Mucosa of rectum (tissue), 2 donors: Measurements from ENCODE around the gene FAM107B.

Experiments used
- H3K27ac ChIP-seq, 2 donors: one replicate each; pipeline ENCODE4 v1.7.0; 2013; ENCODE audit warnings: inconsistent platforms in 2 of 2, low read depth in 2 of 2, low read length in 2 of 2
- H3K27me3 ChIP-seq, 2 donors: one replicate each; pipeline ENCODE4 v1.7.0; 2013; ENCODE audit warnings: low read length in 2 of 2; ENCODE audit not compliant: control insufficient read depth in 2 of 2, insufficient read depth in 2 of 2
- H3K36me3 ChIP-seq, 2 donors: one replicate each; pipeline ENCODE4 v1.7.0; 2013; ENCODE audit warnings: low read length in 2 of 2; ENCODE audit not compliant: control insufficient read depth in 2 of 2, insufficient read depth in 2 of 2
- H3K4me1 ChIP-seq, 2 donors: one replicate each; pipeline ENCODE4 v1.7.0; 2013; ENCODE audit warnings: low read length in 2 of 2, mild to moderate bottlenecking in 1 of 2; ENCODE audit not compliant: control insufficient read depth in 2 of 2, insufficient read depth in 2 of 2
- H3K4me3 ChIP-seq, 2 donors: one replicate each; pipeline ENCODE4 v1.7.0; 2013; ENCODE audit warnings: low read length in 2 of 2
- H3K9ac ChIP-seq, 2 donors: one replicate each; pipeline ENCODE4 v1.7.0; 2013; ENCODE audit warnings: low read length in 2 of 2, low read depth in 1 of 2, mild to moderate bottlenecking in 1 of 2
- H3K9me3 ChIP-seq, 2 donors: one replicate each; pipeline ENCODE4 v1.7.0; 2013; ENCODE audit warnings: low read length in 2 of 2; ENCODE audit not compliant: control insufficient read depth in 2 of 2
- donor health status: healthy.
- donor health status: Normal muscosa, but diverticular disease.

The FAM107B gene

GRCh38 chr10:14684354-14684753, 90.3 kb downstream of the FAM107B start:
- no peaks in the 10 kb centered on the region for H3K27me3 ChIP-seq
- no peak overlapping the region for H3K9ac ChIP-seq

GRCh38 chr10:14683256-14683655, 91.4 kb downstream of the FAM107B start:
- H3K36me3 ChIP-seq = no peaks in the 10 kb centered on the region
- H3K27ac ChIP-seq = no peak overlapping the region
- H3K9me3 ChIP-seq = no peaks in the 10 kb centered on the region
- no peaks in the 10 kb centered on the region for H3K4me1 ChIP-seq
- H3K27me3 ChIP-seq = no peaks in the 10 kb centered on the region
- H3K9ac ChIP-seq = no peak overlapping the region
- no peak overlapping the region for H3K4me3 ChIP-seq

More at GRCh38 chr10:14684354-14684753, 90.3 kb downstream of the FAM107B start:
- Histone ChIP-seq H3K9me3 (no peaks in the 10 kb centered on the region), H3K27ac (no peak overlapping the region), H3K36me3 (no peaks in the 10 kb centered on the region), H3K4me1 (no peaks in the 10 kb centered on the region), H3K4me3 (no peak overlapping the region)

- Histone ChIP-seq H3K36me3 (no peaks in the 10 kb centered on the region), H3K9me3 (no peaks in the 10 kb centered on the region), H3K27me3 (no peaks in the 10 kb centered on the region), H3K27ac (no peak overlapping the region), H3K4me3 (no peak overlapping the region), H3K4me1 (no peaks in the 10 kb centered on the region), H3K9ac (no peak overlapping the region)
Measured at GRCh38 chr10:14681802-14682201, 92.9 kb downstream of the FAM107B start.

DNA sequence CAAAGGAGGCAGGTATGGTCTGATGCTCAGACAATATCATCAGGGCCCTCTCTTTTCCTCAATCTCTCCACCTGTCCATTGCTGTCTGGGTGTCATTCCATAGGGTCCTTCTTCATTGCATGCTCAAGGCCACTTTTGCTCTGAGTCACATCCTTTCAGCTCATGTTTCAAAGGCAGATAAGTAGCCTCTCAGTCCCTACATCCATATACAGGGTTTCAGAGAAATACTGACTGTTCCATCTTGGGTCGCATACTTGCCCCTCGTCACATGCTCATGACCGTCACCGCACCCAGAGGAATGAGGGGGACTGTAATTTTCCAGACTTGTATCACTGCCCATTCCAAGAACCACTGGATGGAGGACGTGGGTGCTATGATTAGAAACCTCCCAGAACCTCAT, 93.4 kb downstream of the FAM107B start:
- Histone ChIP-seq H3K4me3 (no peak overlapping the region), H3K36me3 (no peaks in the 10 kb centered on the region), H3K27me3 (no peaks in the 10 kb centered on the region), H3K9ac (no peak overlapping the region), H3K9me3 (no peaks in the 10 kb centered on the region), H3K27ac (no peak overlapping the region), H3K4me1 (no peaks in the 10 kb centered on the region)

DNA sequence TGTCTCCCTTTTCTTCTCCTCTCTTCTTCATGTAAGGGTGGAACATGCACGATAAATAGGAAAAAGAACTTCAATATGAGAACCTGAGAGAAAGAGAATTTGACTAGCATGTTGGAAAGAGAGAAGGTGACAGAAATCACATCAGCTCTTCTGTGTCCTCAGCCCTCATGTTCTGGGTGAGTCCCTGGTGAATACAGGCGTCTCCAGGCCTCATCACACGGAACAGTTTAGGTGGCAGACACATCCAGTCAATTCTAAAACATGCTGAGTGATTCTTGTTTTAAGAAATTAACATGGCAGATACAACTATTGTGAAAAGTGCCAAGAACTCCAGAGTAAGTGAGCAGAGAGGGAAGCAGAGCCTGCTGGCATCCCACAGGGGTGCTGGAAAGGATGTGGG, 96.1 kb downstream of the FAM107B start:
- Histone ChIP-seq H3K36me3 (no peaks in the 10 kb centered on the region), H3K27me3 (no peaks in the 10 kb centered on the region), H3K4me1 (peaks cover 5 to 10% of the 10 kb centered on the region in 2 donors), H3K9ac (no peak overlapping the region), H3K4me3 (no peak overlapping the region), H3K9me3 (no peaks in the 10 kb centered on the region), H3K27ac (no peak overlapping the region)

- peaks cover 5 to 10% of the 10 kb centered on the region in 2 donors for H3K4me1 ChIP-seq
- H3K9me3 ChIP-seq = no peaks in the 10 kb centered on the region
- no peak overlapping the region for H3K27ac ChIP-seq
- H3K9ac ChIP-seq = no peak overlapping the region
- H3K36me3 ChIP-seq = no peaks in the 10 kb centered on the region
- H3K4me3 ChIP-seq = no peak overlapping the region
- no peaks in the 10 kb centered on the region for H3K27me3 ChIP-seq
Measured at GRCh38 chr10:14676732-14677131, 98.0 kb downstream of the FAM107B start.

- no peaks in the 10 kb centered on the region for H3K9me3 ChIP-seq
- peak overlapping the region in 1 of 2 donors; percentile 61 for H3K27ac ChIP-seq
- peaks cover 5 to 13% of the 10 kb centered on the region in 2 donors for H3K4me1 ChIP-seq
- peak overlapping the region in 1 of 2 donors; percentile 55 for H3K4me3 ChIP-seq
- no peaks in the 10 kb centered on the region for H3K36me3 ChIP-seq
- H3K9ac ChIP-seq = no peak overlapping the region
- no peaks in the 10 kb centered on the region for H3K27me3 ChIP-seq
Measured at GRCh38 chr10:14674376-14675050, 100.2 kb downstream of the FAM107B start.

DNA sequence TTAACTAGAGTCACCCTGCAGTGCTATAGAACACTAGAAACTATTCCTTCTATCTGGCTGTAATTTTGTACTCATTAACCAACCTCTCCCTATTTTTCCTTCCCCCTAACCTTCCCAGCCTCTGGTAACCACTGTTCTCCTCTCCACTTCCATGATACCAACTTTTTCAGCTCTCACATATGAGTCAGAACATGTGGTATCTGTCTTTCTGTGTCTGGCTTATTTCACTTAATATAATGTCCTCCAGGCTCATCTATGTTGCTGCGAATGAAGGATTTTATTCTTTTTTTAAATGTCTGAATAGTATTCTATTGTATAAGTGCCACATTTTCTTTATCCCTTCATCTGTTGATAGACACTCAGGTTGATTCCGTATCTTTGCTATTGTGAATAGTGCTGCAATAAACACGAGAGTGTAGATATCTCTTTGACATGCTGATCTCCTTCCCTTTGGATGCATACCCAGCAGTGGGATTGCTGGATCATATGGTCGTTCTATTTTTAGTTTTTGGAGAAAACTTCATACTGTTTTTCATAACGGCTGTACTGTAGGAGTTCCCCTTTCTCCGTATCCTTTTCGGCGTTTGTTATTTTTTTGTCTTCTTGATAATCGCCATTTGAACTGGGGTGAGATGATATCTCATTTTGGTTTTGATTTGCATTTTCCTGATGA, 101.4 kb downstream of the FAM107B start:
- Histone ChIP-seq H3K9me3 (no peaks in the 10 kb centered on the region), H3K27me3 (no peaks in the 10 kb centered on the region), H3K9ac (no peak overlapping the region), H3K36me3 (no peaks in the 10 kb centered on the region), H3K4me1 (peaks cover 5 to 13% of the 10 kb centered on the region in 2 donors), H3K27ac (no peak overlapping the region), H3K4me3 (peak overlapping the region in 1 of 2 donors; percentile 37)

DNA sequence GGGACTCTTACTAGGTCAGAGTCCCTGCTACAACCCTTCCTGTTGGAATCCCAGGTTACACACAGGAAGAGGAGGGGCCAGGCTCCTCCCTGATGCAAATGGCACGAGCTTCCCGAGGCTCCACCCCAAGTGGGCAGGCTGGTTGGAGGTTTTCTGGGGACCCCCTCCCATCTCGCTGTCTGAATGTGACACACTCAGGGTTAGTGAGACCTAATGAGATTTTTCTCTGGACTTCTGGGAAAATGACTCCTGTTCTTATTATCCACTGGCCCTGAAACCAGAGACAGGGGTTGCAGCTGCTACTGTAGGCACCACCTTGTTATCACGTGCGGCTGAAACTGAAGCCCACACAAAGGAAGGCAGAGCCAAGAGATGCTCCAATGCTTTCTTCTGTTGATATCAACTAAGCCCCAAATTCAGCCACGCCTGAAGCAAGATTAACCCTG, 103.3 kb downstream of the FAM107B start:
- no peak overlapping the region for H3K9ac ChIP-seq
- H3K4me1 ChIP-seq = peaks cover 5 to 13% of the 10 kb centered on the region in 2 donors
- H3K36me3 ChIP-seq = no peaks in the 10 kb centered on the region
- H3K27me3 ChIP-seq = no peaks in the 10 kb centered on the region
- peak overlapping the region; percentile 64 to 67 for H3K27ac ChIP-seq
- no peak overlapping the region for H3K4me3 ChIP-seq
- no peaks in the 10 kb centered on the region for H3K9me3 ChIP-seq

- Histone ChIP-seq H3K27me3 (no peaks in the 10 kb centered on the region), H3K27ac (peak overlapping the region; percentile 64 to 67), H3K9me3 (no peaks in the 10 kb centered on the region), H3K9ac (no peak overlapping the region), H3K4me3 (no peak overlapping the region), H3K4me1 (peaks cover 5 to 13% of the 10 kb centered on the region in 2 donors), H3K36me3 (no peaks in the 10 kb centered on the region)
Measured at GRCh38 chr10:14670551-14671240, 104.0 kb downstream of the FAM107B start.
